Measurements from ENCODE around the gene ALAS1. TPM values are rescaled to one million over a fixed set of nuclear protein-coding genes. Genes with fewer than 3 reads are reported as not detected.

The ALAS1 gene
- polyA plus RNA-seq, 1 donor from 2014 or later = 24.8 TPM

- peaks cover 32 to 41% (median 40%) of the 10 kb centered on the region in 3 donors for H3K4me1 Mint-ChIP-seq
- peaks cover 2% of the 10 kb centered on the region for H3K27me3 Mint-ChIP-seq
- H3K27ac Mint-ChIP-seq = peak overlapping the region; percentile 74 to 94 (median 92)
- H3K9me3 Mint-ChIP-seq = no peaks in the 10 kb centered on the region
- peak overlapping the region in 1 of 4 donors; percentile 16 for H3K4me3 Mint-ChIP-seq
- H3K36me3 Mint-ChIP-seq = peaks cover 7% of the 10 kb centered on the region
Measured at GRCh38 chr3:52227766-52228165, 29.8 kb downstream of the ALAS1 start.

GRCh38 chr3:52228266-52228665, 30.3 kb downstream of the ALAS1 start:
- Mint-ChIP-seq H3K36me3 (peaks cover 7% of the 10 kb centered on the region), H3K9me3 (no peaks in the 10 kb centered on the region), H3K4me3 (peak overlapping the region in 1 of 4 donors; percentile 16), H3K27me3 (peaks cover 2% of the 10 kb centered on the region), H3K27ac (peak overlapping the region in 1 of 3 donors; percentile 74), H3K4me1 (peaks cover 27 to 38% (median 37%) of the 10 kb centered on the region in 3 donors)

GRCh38 chr3:52228751-52229291, 30.9 kb downstream of the ALAS1 start:
- peaks cover under 1% of the 10 kb centered on the region for H3K27me3 Mint-ChIP-seq
- no peaks in the 10 kb centered on the region for H3K9me3 Mint-ChIP-seq
- H3K36me3 Mint-ChIP-seq = peaks cover 5% of the 10 kb centered on the region
- peak overlapping the region in 1 of 3 donors; percentile 21 for H3K27ac Mint-ChIP-seq
- H3K4me3 Mint-ChIP-seq = no peak overlapping the region
- H3K4me1 Mint-ChIP-seq = peaks cover 22 to 32% (median 32%) of the 10 kb centered on the region in 3 donors

- no peaks in the 10 kb centered on the region for H3K27me3 Mint-ChIP-seq
- H3K9me3 Mint-ChIP-seq = no peaks in the 10 kb centered on the region
- peaks cover 5% of the 10 kb centered on the region for H3K36me3 Mint-ChIP-seq
- peak overlapping the region in 1 of 3 donors; percentile 21 for H3K27ac Mint-ChIP-seq
- H3K4me1 Mint-ChIP-seq = peaks cover 20 to 32% (median 29%) of the 10 kb centered on the region in 3 donors
- no peak overlapping the region for H3K4me3 Mint-ChIP-seq
Measured at GRCh38 chr3:52229656-52230055, 31.7 kb downstream of the ALAS1 start.

- H3K4me1 Mint-ChIP-seq = peaks cover 18 to 34% (median 30%) of the 10 kb centered on the region in 3 donors
- no peak overlapping the region for H3K4me3 Mint-ChIP-seq
- H3K36me3 Mint-ChIP-seq = peaks cover 5% of the 10 kb centered on the region
- H3K9me3 Mint-ChIP-seq = no peaks in the 10 kb centered on the region
- no peak overlapping the region for H3K27ac Mint-ChIP-seq
- no peaks in the 10 kb centered on the region for H3K27me3 Mint-ChIP-seq
Measured at GRCh38 chr3:52230461-52230860, 32.5 kb downstream of the ALAS1 start.

GRCh38 chr3:52230889-52231499, 33.0 kb downstream of the ALAS1 start:
- Mint-ChIP-seq H3K27ac (peak overlapping the region in 2 of 3 donors; percentile 46 to 82), H3K36me3 (peaks cover 5% of the 10 kb centered on the region), H3K27me3 (no peaks in the 10 kb centered on the region), H3K9me3 (no peaks in the 10 kb centered on the region), H3K4me3 (peak overlapping the region in 1 of 4 donors; percentile 9), H3K4me1 (peaks cover 15 to 32% (median 31%) of the 10 kb centered on the region in 3 donors)

- H3K27me3 Mint-ChIP-seq = no peaks in the 10 kb centered on the region
- H3K4me1 Mint-ChIP-seq = peaks cover 9 to 27% (median 27%) of the 10 kb centered on the region in 3 donors
- H3K36me3 Mint-ChIP-seq = peaks cover 5% of the 10 kb centered on the region
- peak overlapping the region in 2 of 3 donors; percentile 46 to 82 for H3K27ac Mint-ChIP-seq
- H3K9me3 Mint-ChIP-seq = no peaks in the 10 kb centered on the region
- H3K4me3 Mint-ChIP-seq = peak overlapping the region in 2 of 4 donors; percentile 9 to 12
Measured at GRCh38 chr3:52231502-52232278, 33.7 kb downstream of the ALAS1 start.

GRCh38 chr3:52232279-52233107, 34.5 kb downstream of the ALAS1 start:
- no peaks in the 10 kb centered on the region for H3K9me3 Mint-ChIP-seq
- H3K4me1 Mint-ChIP-seq = peaks cover 5 to 23% (median 22%) of the 10 kb centered on the region in 3 donors
- no peak overlapping the region for H3K27ac Mint-ChIP-seq
- no peak overlapping the region for H3K4me3 Mint-ChIP-seq
- H3K27me3 Mint-ChIP-seq = no peaks in the 10 kb centered on the region
- H3K36me3 Mint-ChIP-seq = peaks cover 5% of the 10 kb centered on the region

GRCh38 chr3:52233108-52233591, 35.2 kb downstream of the ALAS1 start:
- Mint-ChIP-seq H3K36me3 (peaks cover 5% of the 10 kb centered on the region), H3K4me1 (peaks cover 5 to 22% (median 21%) of the 10 kb centered on the region in 3 donors), H3K4me3 (no peak overlapping the region), H3K27ac (peak overlapping the region in 1 of 3 donors; percentile 23), H3K27me3 (no peaks in the 10 kb centered on the region), H3K9me3 (no peaks in the 10 kb centered on the region)

- peaks cover 5% of the 10 kb centered on the region for H3K36me3 Mint-ChIP-seq
- H3K27ac Mint-ChIP-seq = peak overlapping the region in 2 of 3 donors; percentile 35 to 78
- H3K9me3 Mint-ChIP-seq = no peaks in the 10 kb centered on the region
Measured at GRCh38 chr3:52233968-52234367, 36.0 kb downstream of the ALAS1 start.

GRCh38 chr3:52234516-52235447, 36.8 kb downstream of the ALAS1 start:
- Mint-ChIP-seq H3K27ac (peak overlapping the region in 1 of 3 donors; percentile 35), H3K4me3 (peak overlapping the region in 2 of 4 donors; percentile 65 to 91), H3K27me3 (no peaks in the 10 kb centered on the region), H3K36me3 (peaks cover 5% of the 10 kb centered on the region), H3K4me1 (peaks cover 11 to 28% (median 27%) of the 10 kb centered on the region in 3 donors), H3K9me3 (no peaks in the 10 kb centered on the region)

More at GRCh38 chr3:52233968-52234367, 36.0 kb downstream of the ALAS1 start:
- H3K4me3 Mint-ChIP-seq = peak overlapping the region in 2 of 4 donors; percentile 17 to 54
- no peaks in the 10 kb centered on the region for H3K27me3 Mint-ChIP-seq
- H3K4me1 Mint-ChIP-seq = peaks cover 5 to 26% (median 25%) of the 10 kb centered on the region in 3 donors

GRCh38 chr3:52236424-52236886, 38.5 kb downstream of the ALAS1 start:
- Mint-ChIP-seq H3K9me3 (no peaks in the 10 kb centered on the region), H3K4me3 (peak overlapping the region in 2 of 4 donors; percentile 37 to 91), H3K27ac (peak overlapping the region in 2 of 3 donors; percentile 31 to 61), H3K4me1 (peaks cover 18 to 40% (median 37%) of the 10 kb centered on the region in 3 donors), H3K27me3 (no peaks in the 10 kb centered on the region), H3K36me3 (no peaks in the 10 kb centered on the region)

- Mint-ChIP-seq H3K4me3 (peak overlapping the region; percentile 54 to 91 (median 76)), H3K27me3 (no peaks in the 10 kb centered on the region), H3K36me3 (no peaks in the 10 kb centered on the region), H3K4me1 (peaks cover 14 to 40% (median 33%) of the 10 kb centered on the region in 3 donors), H3K9me3 (no peaks in the 10 kb centered on the region), H3K27ac (peak overlapping the region in 1 of 3 donors; percentile 9)
Measured at GRCh38 chr3:52237006-52237656, 39.2 kb downstream of the ALAS1 start.
